DND-41 (cell line): ENCODE results near the gene TUBB.

Source experiments
- ATAC-seq: fragments of 200-7000 bp; cut with Tn5 transposase; 3 replicates; pipeline ENCODE4 v1.9.1; 2021; ENCODE audit warnings: low read depth; ENCODE audit not compliant: insufficient read depth
- DNase-seq: peaks from one replicate; pipeline ENCODE4 v3.0.0-alpha.2; 2020
- H2AFZ ChIP-seq: 2 replicates; pipeline ENCODE4 v1.6.0; 2012; ENCODE audit warnings: low read depth, low read length
- H3K27ac ChIP-seq: 2 replicates; pipeline ENCODE4 v1.5.1; 2012; ENCODE audit warnings: low read length, inconsistent platforms
- H3K27me3 ChIP-seq: fragments of 200-600 bp; sonication (generic); 2 replicates; pipeline ENCODE4 v1.6.0; 2012; ENCODE audit warnings: low read length, mild to moderate bottlenecking, inconsistent platforms; ENCODE audit not compliant: insufficient read depth, poor library complexity
- H3K36me3 ChIP-seq: 2 replicates; pipeline ENCODE4 v1.5.1; 2012; ENCODE audit warnings: low read length, inconsistent platforms; ENCODE audit not compliant: insufficient read depth
- H3K4me1 ChIP-seq: 2 replicates; pipeline ENCODE4 v1.5.1; 2012; ENCODE audit warnings: mild to moderate bottlenecking, low read length; ENCODE audit not compliant: insufficient read depth
- H3K4me2 ChIP-seq: 2 replicates; pipeline ENCODE4 v1.6.0; 2012; ENCODE audit warnings: mild to moderate bottlenecking, moderate library complexity, low read length, inconsistent platforms; ENCODE audit not compliant: insufficient read depth
- H3K4me3 ChIP-seq, 2 experiments: fragments of 200-600 bp in 1 of 2; shearing (Covaris generic) in 1 of 2; 2 replicates each; pipeline ENCODE4 v1.5.1; 2012 to 2016; ENCODE audit warnings: inconsistent platforms in 2 of 2, low read length in 2 of 2, mild to moderate bottlenecking in 2 of 2, low read depth in 1 of 2, moderate library complexity in 1 of 2
- H3K79me2 ChIP-seq: 2 replicates; pipeline ENCODE4 v1.6.0; 2012; ENCODE audit warnings: low read length, inconsistent platforms; ENCODE audit not compliant: insufficient read depth
- H3K9ac ChIP-seq: 2 replicates; pipeline ENCODE4 v1.6.0; 2012; ENCODE audit warnings: low read depth, mild to moderate bottlenecking, inconsistent platforms, low read length, moderate library complexity
- H3K9me3 ChIP-seq: 2 replicates; pipeline ENCODE4 v1.5.1; 2012; ENCODE audit warnings: low read length, moderate library complexity, mild to moderate bottlenecking, inconsistent platforms; ENCODE audit not compliant: insufficient read depth, severe bottlenecking
- H4K20me1 ChIP-seq: 2 replicates; pipeline ENCODE4 v1.6.0; 2012; ENCODE audit warnings: low read length; ENCODE audit not compliant: insufficient read depth
- CTCF ChIP-seq: IDR thresholded peaks from 2 replicates; pipeline ENCODE4 v1.5.1; 2012; ENCODE audit warnings: borderline replicate concordance, low read length, moderate library complexity, mild to moderate bottlenecking; ENCODE audit not compliant: poor library complexity, severe bottlenecking; ENCODE audit errors: extremely low read depth
- EZH2 ChIP-seq: IDR thresholded peaks from 3 replicates; pipeline ENCODE4 v1.6.1; 2012; ENCODE audit warnings: borderline replicate concordance, low read depth, mild to moderate bottlenecking, moderate library complexity, low read length, inconsistent platforms; ENCODE audit not compliant: severe bottlenecking

TUBB gene

GRCh38 chr6:30743099-30744053 lies 23.2 kb downstream of the TUBB start:
- Histone ChIP-seq H3K9ac (peak overlapping the region; percentile 73), H3K79me2 (peaks cover 31% of the 10 kb centered on the region), H3K4me2 (peak overlapping the region; percentile 77), H3K4me3 (peak overlapping the region; percentile 68 to 92; a peak in 3 of 4 replicates), H3K36me3 (peaks cover 24% of the 10 kb centered on the region), H4K20me1 (peaks cover 9% of the 10 kb centered on the region; the same call in 1 of the 2 replicates), H3K27me3 (peaks cover 17% of the 10 kb centered on the region), H3K9me3 (no peaks in the 10 kb centered on the region), H3K4me1 (peaks cover 64% of the 10 kb centered on the region), H2AFZ (peak overlapping the region; percentile 66), H3K27ac (peak overlapping the region; percentile 73)
- ATAC-seq (peak; percentile 47), DNase-seq (peak; percentile 58)
- TF ChIP-seq EZH2 (peak; percentile 42), CTCF (peak; percentile 1)

DNA sequence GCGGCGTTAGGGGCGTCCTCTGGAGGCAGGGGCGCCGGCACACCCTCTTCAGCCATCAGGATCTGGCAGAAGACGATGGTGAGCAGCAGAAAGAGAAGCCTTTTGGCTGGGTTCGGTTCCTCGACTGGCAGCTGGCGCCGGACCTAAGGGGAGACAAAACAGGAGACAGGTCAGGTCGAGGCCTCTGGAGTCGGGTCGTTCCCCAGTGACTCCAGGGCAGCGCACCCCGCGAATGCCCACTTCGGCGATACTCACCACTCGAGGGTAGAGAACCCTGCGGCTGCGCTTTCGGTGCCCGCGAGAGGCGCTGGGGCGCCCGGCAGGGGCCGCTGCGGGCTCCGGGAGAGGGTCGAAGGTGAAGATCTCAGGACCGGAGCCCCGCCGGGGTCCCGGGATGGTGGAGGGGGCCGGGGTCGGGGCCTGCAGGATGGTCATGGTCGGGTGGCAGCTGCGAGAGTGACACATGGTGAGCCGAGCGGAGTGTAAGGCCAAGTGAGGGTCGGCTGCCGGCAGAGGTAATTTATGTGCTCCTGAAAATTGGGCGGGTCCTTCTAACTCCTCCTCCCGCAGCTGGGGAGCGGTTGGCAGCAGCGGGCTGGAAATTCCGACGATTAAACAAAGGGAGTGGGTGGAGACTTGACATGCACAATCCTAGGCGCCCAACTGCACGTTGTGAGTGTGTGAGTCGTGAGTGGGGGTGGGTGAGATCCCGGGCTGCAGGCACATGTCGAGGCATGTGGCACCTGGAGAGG lies 24.1 kb downstream of the TUBB start, which contains the start of gene IER3:
IER3 (minus strand) TSS at position 494 of the 752 bp plus-strand sequence; CDS start at position 465, 29 bp downstream.
- DNase-seq (peak; percentile 87), ATAC-seq (peak; percentile 61)
- Histone ChIP-seq H3K4me1 (peaks cover 58% of the 10 kb centered on the region), H2AFZ (peak within 1 kb of the TSS; percentile 66), H3K9me3 (no peaks in the 10 kb centered on the region), H3K9ac (peak within 1 kb of the TSS; percentile 73), H3K27me3 (peaks cover 17% of the 10 kb centered on the region), H3K4me3 (peak within 1 kb of the TSS; percentile 22 to 92; a peak in 3 of 4 replicates), H3K27ac (peak within 1 kb of the TSS; percentile 73), H4K20me1 (peaks cover 5% of the 10 kb centered on the region; the same call in 1 of the 2 replicates), H3K4me2 (peak within 1 kb of the TSS; percentile 77), H3K36me3 (peaks cover 16% of the 10 kb centered on the region), H3K79me2 (peaks cover 24% of the 10 kb centered on the region)
- peak; percentile 81 for TF ChIP-seq CTCF
- TF ChIP-seq EZH2, result peak; percentile 7

GRCh38 chr6:30747300-30747687 lies 27.1 kb downstream of the TUBB start:
- Histone ChIP-seq H3K4me3 (no peak overlapping the region), H3K9ac (no peak overlapping the region), H4K20me1 (peaks cover 5% of the 10 kb centered on the region; the same call in 1 of the 2 replicates), H3K27ac (no peak overlapping the region), H3K36me3 (no peaks in the 10 kb centered on the region), H3K27me3 (peaks cover 17% of the 10 kb centered on the region), H2AFZ (no peak overlapping the region), H3K4me2 (no peak overlapping the region), H3K9me3 (no peaks in the 10 kb centered on the region), H3K79me2 (no peaks in the 10 kb centered on the region), H3K4me1 (peaks cover 30% of the 10 kb centered on the region)
- TF ChIP-seq CTCF, result no peak
- DNase-seq (no peak), ATAC-seq (no peak)
